Stimulated activated CD4-positive, alpha-beta T cell treated with anti-CD3 and anti-CD28 coated beads, TNF-alpha, amount 100 ng/mL, for 4 hours (primary cell): Measurements from ENCODE around the gene SFTPD.
"Not testable (repeated sequence)": the region's sequence is repeated elsewhere in the genome, so short reads cannot be mapped to it uniquely, and the experiment has no call there.

Experiments used
- DNase-seq, 3 experiments: peaks; one replicate each; pipeline ENCODE4 v3.0.0-alpha.2; 2020; ENCODE audit warnings: low read depth in 3 of 3

SFTPD gene

GRCh38 chr10:79948976-79949722 lies at the start of gene SFTPD:
TSS of gene SFTPD (minus strand) at chr10:79949105. CDS start at chr10:79946659, 2,446 bp downstream.
- no peak for DNase-seq

GRCh38 chr10:79995979-79996634 lies 47.2 kb upstream of the SFTPD start:
- no peak for DNase-seq

DNA sequence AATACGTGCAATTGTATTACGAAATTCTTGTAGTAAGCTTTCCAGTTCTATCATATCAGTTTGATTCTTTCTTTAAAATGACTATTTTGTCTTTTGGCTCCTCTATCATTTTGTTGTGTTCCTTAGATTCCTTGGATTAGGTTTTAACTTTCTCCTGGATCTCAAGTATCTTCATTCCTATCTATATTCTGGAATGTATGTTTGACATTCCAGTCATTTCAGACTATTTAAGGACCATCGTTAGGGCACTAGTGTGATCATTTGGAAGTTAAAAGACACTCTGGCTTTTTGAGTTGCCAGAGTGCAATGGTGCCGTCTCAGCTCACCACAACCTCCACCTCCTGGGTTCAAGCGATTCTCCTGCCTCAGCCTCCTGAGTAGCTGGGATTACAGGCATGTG lies 45.7 kb upstream of the SFTPD start:
- DNase-seq, result no peak

DNA sequence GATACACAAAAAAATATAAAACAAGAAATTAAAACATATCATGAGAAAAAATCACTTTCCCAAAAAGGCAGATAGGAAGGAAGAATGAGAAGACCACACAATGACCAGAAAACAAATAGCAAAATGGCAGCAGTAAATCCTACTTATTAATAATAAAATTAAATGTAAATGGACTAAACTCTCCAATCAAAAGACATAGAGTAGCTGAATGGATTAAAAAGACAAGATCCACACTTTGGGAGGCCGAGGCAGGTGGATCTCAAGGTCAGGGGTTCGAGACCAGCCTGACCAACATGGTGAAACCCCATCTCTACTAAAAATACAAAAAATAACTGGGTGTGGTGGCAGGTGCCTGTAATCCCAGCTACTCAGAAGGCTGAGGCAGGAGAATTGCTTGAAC lies 39.3 kb upstream of the SFTPD start:
- not testable (repeated sequence) for DNase-seq

DNA sequence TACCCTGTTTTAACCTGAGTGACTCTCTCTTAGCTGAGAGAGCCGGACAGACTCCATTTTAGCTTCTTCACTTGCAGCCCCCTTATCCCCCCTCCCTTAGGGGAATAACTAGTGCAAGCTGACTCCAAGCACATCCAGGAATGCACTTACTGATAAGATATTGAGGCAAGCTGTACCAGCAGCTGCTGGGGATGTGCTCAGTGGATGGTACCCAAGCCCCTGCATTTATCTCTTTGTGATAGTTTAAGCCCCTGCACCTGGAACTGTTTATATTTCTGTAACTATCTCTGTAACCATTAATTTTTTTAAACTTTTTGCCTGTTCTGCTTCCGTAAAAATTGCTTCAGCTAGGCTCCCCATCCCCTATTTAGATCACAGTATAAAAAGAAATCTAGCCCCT lies 37.8 kb upstream of the SFTPD start:
- DNase-seq, result not testable (repeated sequence)

DNA sequence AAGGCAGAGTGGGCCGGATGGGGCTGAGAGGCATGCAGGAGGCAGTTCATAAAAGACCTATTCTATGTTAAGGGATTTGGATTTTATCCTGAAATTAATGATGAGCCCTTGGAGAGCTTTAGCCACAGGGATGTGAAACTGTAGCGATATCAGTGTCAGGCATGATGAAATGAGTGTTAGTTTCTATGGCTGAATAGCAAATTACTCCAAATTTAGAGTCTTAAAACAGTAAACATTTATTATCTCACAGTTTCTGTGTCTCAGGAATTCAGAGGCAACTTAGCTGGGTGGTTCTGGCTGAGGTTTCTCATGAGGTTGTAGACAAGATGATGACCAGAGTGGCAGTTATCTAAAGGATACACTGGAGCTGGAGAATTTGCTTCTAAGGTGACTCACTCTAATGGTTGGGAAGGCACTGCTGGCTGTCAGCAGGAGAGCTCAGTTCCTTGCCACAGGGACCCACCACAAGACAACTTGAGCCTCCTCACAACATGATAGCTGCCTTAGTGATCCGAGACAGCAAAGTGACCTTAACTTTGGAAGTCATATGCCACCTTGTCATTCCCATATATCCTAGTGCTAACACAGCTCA lies 36.7 kb upstream of the SFTPD start:
- no peak for DNase-seq

DNA sequence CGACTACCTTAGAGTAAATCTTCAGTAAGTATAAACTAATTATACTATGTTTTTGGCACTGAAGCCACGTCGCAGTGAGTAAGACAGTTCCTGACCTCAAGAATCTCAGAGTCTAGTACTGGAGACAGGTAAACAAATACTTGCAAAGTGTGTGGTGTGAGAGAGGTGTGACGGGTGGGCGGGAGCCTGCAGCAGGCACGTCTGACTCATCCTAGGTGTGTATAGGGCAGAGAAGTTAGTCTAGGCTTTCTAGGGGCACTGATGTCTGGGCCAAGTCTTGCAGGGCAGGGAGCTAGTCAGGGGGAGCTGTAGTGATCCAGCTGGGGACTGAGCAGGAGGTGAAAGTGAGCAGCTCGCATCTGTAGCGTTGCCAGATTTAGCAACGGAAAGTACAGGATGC lies 35.9 kb upstream of the SFTPD start:
- no peak for DNase-seq

- no peak for DNase-seq
Observed at GRCh38 chr10:79983286-79983909, 34.5 kb upstream of the SFTPD start.

DNA sequence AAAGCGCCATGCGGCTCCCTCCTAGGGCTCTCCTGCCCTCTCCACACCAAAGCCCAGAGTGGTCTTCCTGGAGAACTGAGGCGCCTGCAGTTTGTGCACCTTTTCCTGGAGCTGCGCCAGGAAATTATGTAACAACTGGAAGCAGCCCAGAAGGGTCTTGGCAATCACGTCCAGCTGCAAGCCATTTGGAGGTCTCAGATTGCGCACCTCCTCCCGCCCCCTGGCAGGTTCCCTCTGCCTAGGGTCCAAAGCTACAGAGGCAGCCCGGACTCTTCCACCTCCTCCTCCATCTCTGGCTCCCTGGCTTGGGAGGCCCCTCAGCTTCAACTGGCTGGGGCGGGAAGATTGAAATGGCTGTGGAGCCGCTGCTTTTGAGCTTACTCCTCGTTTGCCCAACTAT lies 34.0 kb upstream of the SFTPD start:
- DNase-seq, result no peak

DNA sequence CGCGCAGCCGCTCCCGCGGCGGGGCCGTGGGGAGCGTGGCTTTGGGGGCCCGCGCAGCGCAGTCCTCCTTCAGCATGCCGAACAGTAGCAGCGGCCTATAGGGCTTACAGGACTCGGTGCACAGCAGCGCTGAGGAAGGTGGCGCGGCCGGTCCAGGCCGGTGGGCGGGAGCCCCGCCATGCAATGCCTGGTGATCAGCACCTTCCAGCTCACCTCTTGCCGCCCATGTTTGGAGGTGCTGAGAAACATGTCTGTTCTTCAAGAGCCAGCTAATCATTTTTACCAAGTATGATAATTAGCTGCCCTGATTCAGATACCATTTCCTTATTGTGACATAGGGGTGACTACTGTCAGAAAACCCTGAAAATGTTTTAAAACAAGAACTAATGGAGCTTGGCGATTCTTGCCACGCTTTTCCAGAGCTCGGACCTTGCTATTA lies 33.5 kb upstream of the SFTPD start:
- DNase-seq, result no peak

GRCh38 chr10:79981450-79982361 lies 32.8 kb upstream of the SFTPD start:
- DNase-seq, result no peak

- no peak for DNase-seq
Observed at GRCh38 chr10:79980711-79981110, 31.8 kb upstream of the SFTPD start.

- no peak for DNase-seq
Observed at GRCh38 chr10:79979976-79980687, 31.2 kb upstream of the SFTPD start.

DNA sequence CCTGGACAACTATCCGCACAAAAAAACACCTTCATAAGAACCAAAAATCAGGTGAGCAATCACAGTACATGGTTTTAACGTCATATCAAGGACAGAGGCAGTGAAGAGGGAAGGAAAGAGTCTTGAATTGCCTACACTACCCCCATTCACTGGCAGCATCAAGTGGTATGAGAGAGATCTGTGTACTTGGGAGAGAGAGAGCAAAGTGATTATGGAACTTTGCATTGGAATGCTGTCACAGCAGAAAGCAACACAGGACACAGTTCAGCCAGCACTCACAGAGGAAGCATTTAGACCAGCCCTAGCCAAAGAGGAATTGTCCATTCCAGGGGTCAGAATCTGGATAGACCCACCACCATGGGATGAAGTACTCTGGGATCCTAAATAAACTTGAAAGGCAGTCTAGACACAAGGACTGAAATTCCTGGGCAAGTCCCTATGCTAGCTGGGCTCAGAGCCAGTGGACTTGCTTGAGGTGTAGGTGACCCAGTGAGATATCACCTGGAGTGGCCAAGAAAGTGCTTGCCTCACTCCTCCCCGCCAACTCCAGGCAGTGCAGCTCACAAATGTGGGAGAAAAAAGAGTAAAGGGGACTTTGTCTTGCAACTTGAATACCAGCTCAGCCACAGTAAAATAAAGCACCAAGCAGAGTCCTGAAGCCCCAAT lies 30.5 kb upstream of the SFTPD start:
- no peak for DNase-seq

DNA sequence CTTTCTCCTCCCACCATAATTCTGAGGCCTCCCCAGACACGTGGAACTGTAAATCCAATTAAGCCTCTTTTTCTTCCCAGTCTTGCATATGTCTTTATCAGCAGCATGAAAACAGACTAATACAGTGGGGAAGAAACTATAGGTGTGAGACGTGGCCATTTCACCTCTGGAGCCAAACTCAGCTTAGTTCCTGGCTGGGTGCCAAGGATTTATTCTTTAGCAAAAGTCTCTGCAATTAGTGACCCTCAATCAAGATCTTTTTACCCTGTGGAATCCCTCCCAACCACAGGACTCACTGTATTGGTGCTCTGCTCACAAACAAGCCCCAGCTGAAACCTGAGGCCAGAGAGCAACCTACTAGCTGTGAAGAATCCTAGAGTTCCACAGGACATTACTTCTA lies 28.1 kb upstream of the SFTPD start:
- no peak for DNase-seq

GRCh38 chr10:79970062-79970461 lies 21.2 kb upstream of the SFTPD start:
- DNase-seq, result no peak

DNA sequence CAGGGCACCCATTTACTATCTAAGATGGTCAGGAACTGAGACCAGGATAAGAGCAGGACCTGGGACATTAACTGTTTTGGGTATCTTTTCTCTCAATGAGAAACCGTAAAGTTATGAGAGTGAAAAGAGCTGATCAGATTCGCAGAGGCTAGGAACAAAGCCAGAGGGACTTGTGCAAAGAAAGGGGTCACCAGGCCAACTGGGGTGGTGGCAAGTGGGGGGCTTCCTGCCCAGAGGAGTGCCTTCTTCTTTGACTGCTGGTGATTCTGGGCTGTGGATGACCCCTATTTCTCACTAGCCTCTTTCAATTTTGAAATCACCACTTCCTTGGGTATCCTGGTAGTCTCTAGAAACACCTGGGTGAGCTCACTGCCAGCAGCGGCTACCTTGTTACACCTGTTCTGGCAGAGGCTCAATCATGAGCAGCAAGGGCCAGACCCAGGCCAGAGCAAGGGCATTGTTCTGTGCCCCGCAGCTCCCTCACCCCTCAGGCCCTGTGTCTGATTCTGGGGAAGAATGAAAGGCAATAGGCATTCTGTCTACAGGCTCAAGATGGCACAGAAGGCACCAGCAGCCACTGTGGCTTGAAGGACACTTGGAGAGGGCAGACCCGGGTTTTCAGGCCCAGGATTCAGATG lies 999 bp downstream of the SFTPD start:
- DNase-seq, result no peak

GRCh38 chr10:79947083-79947415 lies 1.9 kb downstream of the SFTPD start:
- DNase-seq, result no peak

GRCh38 chr10:79946271-79947082 lies 2.4 kb downstream of the SFTPD start:
- DNase-seq, result no peak
